Cardiac muscle cell (in vitro differentiated cells and primary cell): Measurements from ENCODE around the gene PTTG2. TPM values are rescaled to one million over a fixed set of nuclear protein-coding genes. Genes with fewer than 3 reads are reported as not detected.

Experiments used
- DNase-seq, 2 donors: peaks; one replicate each; pipeline versions ENCODE4 v3.0.0 to v3.0.0-alpha.2; 2010 to 2017; ENCODE audit warnings: low read depth in 1 of 2, low spot score in 1 of 2
- H3K27ac ChIP-seq: fragments of 200-600 bp; sonication (generic); 2 replicates; pipeline ENCODE4 v1.5.1; 2016
- H3K27me3 ChIP-seq: fragments of 200-600 bp; sonication (generic); 2 replicates; pipeline ENCODE4 v1.6.0; 2016; ENCODE audit warnings: control low read depth
- H3K36me3 ChIP-seq: fragments of 200-600 bp; sonication (generic); 2 replicates; pipeline ENCODE4 v1.5.1; 2016; ENCODE audit warnings: control low read depth
- H3K4me1 ChIP-seq: fragments of 200-600 bp; sonication (generic); 2 replicates; pipeline ENCODE4 v1.8.1; 2017; ENCODE audit warnings: low read depth, mild to moderate bottlenecking, mixed run types
- H3K4me3 ChIP-seq: fragments of 200-600 bp; sonication (generic); 2 replicates; pipeline ENCODE4 v1.5.1; 2016; ENCODE audit warnings: mild to moderate bottlenecking
- H3K9me3 ChIP-seq: fragments of 200-600 bp; sonication (generic); 2 replicates; pipeline ENCODE4 v1.5.1; 2017; ENCODE audit warnings: low read depth, mild to moderate bottlenecking, control low read depth
- CTCF ChIP-seq: IDR thresholded peaks from 2 replicates; pipeline ENCODE4 v1.5.1; 2012; ENCODE audit warnings: low read depth, mild to moderate bottlenecking, low read length
- polyA plus RNA-seq: library from polyadenylated mRNA; unstranded; fragments of >200 nt; fragmentation: Nextera tagmentation; extraction: Ambion mirVana; gene quantifications from 2 replicates; pipeline ENCODE4 v1.2.1, GENCODE V29; 2016
- total RNA-seq: library from RNA; depleted of rRNA; stranded (reverse); fragments of >200 nt; gene quantifications from 2 replicates; pipeline ENCODE4 v1.2.3, GENCODE V29; 2016

PTTG2 gene
- total and polyA plus RNA-seq, 2 experiments from 2014 or later = not detected

- Histone ChIP-seq H3K27me3 (no peaks in the 10 kb centered on the region), H3K9me3 (no peaks in the 10 kb centered on the region), H3K4me1 (peaks cover 14% of the 10 kb centered on the region), H3K4me3 (no peak overlapping the region), H3K27ac (no peak overlapping the region), H3K36me3 (no peaks in the 10 kb centered on the region)
- TF ChIP-seq CTCF = no peak
- no peak for DNase-seq
Measured at GRCh38 chr4:37956941-37957340, 3.3 kb upstream of the PTTG2 start.

- Histone ChIP-seq H3K9me3 (no peaks in the 10 kb centered on the region), H3K4me1 (peaks cover 14% of the 10 kb centered on the region), H3K27me3 (no peaks in the 10 kb centered on the region), H3K4me3 (no peak overlapping the region), H3K27ac (no peak overlapping the region), H3K36me3 (no peaks in the 10 kb centered on the region)
- DNase-seq = no peak
- no peak for TF ChIP-seq CTCF
Measured at GRCh38 chr4:37958932-37959331, 1.3 kb upstream of the PTTG2 start.

GRCh38 chr4:37960679-37961450 is 667 bp downstream of the PTTG2 start:
- peaks cover 14% of the 10 kb centered on the region for H3K4me1 ChIP-seq
- no peaks in the 10 kb centered on the region for H3K9me3 ChIP-seq
- peak overlapping the region; percentile 56 for H3K27ac ChIP-seq
- no peak for TF ChIP-seq CTCF
- no peaks in the 10 kb centered on the region for H3K36me3 ChIP-seq
- peak in 1 of 2 donors; percentile 24 for DNase-seq
- no peaks in the 10 kb centered on the region for H3K27me3 ChIP-seq
- H3K4me3 ChIP-seq = no peak overlapping the region

GRCh38 chr4:37964734-37965457 is 4.7 kb downstream of the PTTG2 start:
- Histone ChIP-seq H3K27me3 (no peaks in the 10 kb centered on the region), H3K9me3 (no peaks in the 10 kb centered on the region), H3K36me3 (no peaks in the 10 kb centered on the region), H3K4me1 (peaks cover 17% of the 10 kb centered on the region), H3K4me3 (no peak overlapping the region), H3K27ac (no peak overlapping the region)
- TF ChIP-seq CTCF = no peak
- DNase-seq = no peak

GRCh38 chr4:37966044-37966443 is 5.8 kb downstream of the PTTG2 start:
- H3K27me3 ChIP-seq = no peaks in the 10 kb centered on the region
- no peak overlapping the region for H3K4me3 ChIP-seq
- no peak overlapping the region for H3K27ac ChIP-seq
- H3K9me3 ChIP-seq = no peaks in the 10 kb centered on the region
- H3K4me1 ChIP-seq = peaks cover 10% of the 10 kb centered on the region
- no peak for DNase-seq
- H3K36me3 ChIP-seq = no peaks in the 10 kb centered on the region
- TF ChIP-seq CTCF = no peak
